Keratinocyte (primary cell): ENCODE data around the gene MYH9. TPM values are rescaled to one million over a fixed set of nuclear protein-coding genes. Genes with fewer than 3 reads are reported as not detected.
A peak's percentile ranks its signal among the peaks of the same experiment; 100 is the strongest.

ENCODE experiments used
- DNase-seq: peaks from one replicate; pipeline ENCODE4 v3.0.0-alpha.2; 2011; ENCODE audit warnings: low read depth, missing footprints, low spot score
- FAIRE-seq: peaks from 2 replicates; lab custom pipeline; 2011; peaks lifted over from hg19 to GRCh38; lab: Jason Lieb, UNC
- H2AFZ ChIP-seq: 2 replicates; pipeline ENCODE4 v1.6.0; 2012; ENCODE audit warnings: low read length, control low read depth, inconsistent platforms; ENCODE audit not compliant: control insufficient read depth
- H3K27ac ChIP-seq: 2 replicates; pipeline ENCODE4 v1.5.1; 2011; ENCODE audit warnings: low read length; ENCODE audit not compliant: control insufficient read depth, insufficient read depth
- H3K27me3 ChIP-seq: 3 replicates; pipeline ENCODE4 v1.6.0; 2011; ENCODE audit warnings: low read length; ENCODE audit not compliant: control insufficient read depth, insufficient read depth; ENCODE audit errors: extremely low read depth
- H3K36me3 ChIP-seq, 2 experiments: 2 replicates in 1 of 2; 3 replicates in 1 of 2; pipeline ENCODE4 v1.5.1; 2011; ENCODE audit warnings: low read length in 2 of 2, mild to moderate bottlenecking in 1 of 2; ENCODE audit not compliant: control insufficient read depth in 2 of 2, insufficient read depth in 2 of 2; ENCODE audit errors: extremely low read depth in 1 of 2
- H3K4me1 ChIP-seq: 3 replicates; pipeline ENCODE4 v1.5.1; 2011; ENCODE audit warnings: low read length; ENCODE audit not compliant: control insufficient read depth, insufficient read depth; ENCODE audit errors: extremely low read depth
- H3K4me2 ChIP-seq: 3 replicates; pipeline ENCODE4 v1.6.0; 2011; ENCODE audit warnings: low read depth, low read length; ENCODE audit not compliant: control insufficient read depth, insufficient read depth; ENCODE audit errors: extremely low read depth
- H3K4me3 ChIP-seq, 3 experiments: fragments of 200-600 bp in 1 of 3; sonication (generic) in 1 of 3; 2 replicates in 2 of 3; 3 replicates in 1 of 3; pipeline ENCODE4 v1.5.1; 2011 to 2016; ENCODE audit warnings: low read length in 3 of 3, mild to moderate bottlenecking in 3 of 3, control low read depth in 2 of 3, inconsistent platforms in 1 of 3, low read depth in 1 of 3, mixed read lengths in 1 of 3, mixed run types in 1 of 3, moderate library complexity in 1 of 3; ENCODE audit not compliant: control insufficient read depth in 2 of 3, insufficient read depth in 2 of 3; ENCODE audit errors: extremely low read depth in 1 of 3
- H3K79me2 ChIP-seq: 2 replicates; pipeline ENCODE4 v1.6.0; 2012; ENCODE audit warnings: low read length; ENCODE audit not compliant: control insufficient read depth, insufficient read depth
- H3K9ac ChIP-seq: 3 replicates; pipeline ENCODE4 v1.6.0; 2011; ENCODE audit warnings: low read length; ENCODE audit not compliant: control insufficient read depth, insufficient read depth; ENCODE audit errors: extremely low read depth
- H3K9me1 ChIP-seq: 3 replicates; pipeline ENCODE4 v1.6.0; 2011; ENCODE audit warnings: low read length; ENCODE audit not compliant: control insufficient read depth, insufficient read depth; ENCODE audit errors: extremely low read depth
- H3K9me3 ChIP-seq: 2 replicates; pipeline ENCODE4 v1.5.1; 2012; ENCODE audit warnings: low read depth, low read length; ENCODE audit not compliant: control insufficient read depth
- H4K20me1 ChIP-seq: 3 replicates; pipeline ENCODE4 v1.6.0; 2011; ENCODE audit warnings: low read length; ENCODE audit not compliant: control insufficient read depth, insufficient read depth; ENCODE audit errors: extremely low read depth
- CTCF ChIP-seq, 3 experiments: IDR thresholded peaks in 1 of 3; conservative IDR thresholded peaks in 1 of 3; optimal IDR thresholded peaks in 1 of 3; 2 replicates in 2 of 3; 3 replicates in 1 of 3; pipeline versions ENCODE3 to v1.5.1; 2011; ENCODE audit warnings: low read length in 3 of 3, mild to moderate bottlenecking in 3 of 3, moderate library complexity in 2 of 3, control low read depth in 1 of 3, inconsistent platforms in 1 of 3; ENCODE audit not compliant: insufficient read depth in 2 of 3; ENCODE audit errors: extremely low read depth in 1 of 3
- EZH2 ChIP-seq: IDR thresholded peaks from one replicate; pipeline ENCODE4 v1.6.1; 2012; ENCODE audit warnings: inconsistent platforms, mild to moderate bottlenecking, low read length, moderate library complexity
- dilution Hi-C: fragments of 300-500 bp; cut with MboI; formaldehyde crosslinking; loops from one replicate; pipeline ENCODE4 v1.7.0; 2020; ENCODE audit warnings: low sequenced_read_pairs; ENCODE audit not compliant: extremely low pct_ligation_motif_present
- polyA plus RNA-seq, 5 experiments: library from polyadenylated mRNA; depleted of rRNA in 3 of 5; stranded (reverse) in 3 of 5; stranded (forward) in 1 of 5; unstranded in 1 of 5; fragments of >200 nt; gene quantifications; 1 replicate in 1 of 5; 2 replicates in 3 of 5; 3 replicates in 1 of 5; pipeline versions ENCODE4 v1.2.1 to v1.2.3, GENCODE V29; 2011 to 2012; ENCODE audit warnings: missing spikeins in 2 of 5, low read depth in 1 of 5, low replicate concordance in 1 of 5

The MYH9 gene
- polyA plus RNA-seq, 1 donor (not counting 4 experiments of a cell fraction or from before 2014, with no cell fraction given), result 351 TPM

- H2AFZ ChIP-seq, result no peak overlapping the region
- no peaks in the 10 kb centered on the region for H3K9me3 ChIP-seq
- dilution Hi-C loops, result no loop called here
- TF ChIP-seq CTCF (optimal IDR thresholded peaks at IDR 0.05 in 1 of 3, IDR thresholded peaks at IDR 0.05 in 1 of 3, conservative IDR thresholded peaks at IDR 0.05 in 1 of 3; ENCODE audit: extremely low read depth in 1 of 3, insufficient read depth in 2 of 3, low read length in 3 of 3), result no peak
- TF ChIP-seq EZH2, result no peak
- H3K36me3 ChIP-seq, result no peaks in the 10 kb centered on the region
- H3K9me1 ChIP-seq, result no peaks in the 10 kb centered on the region
- H3K27ac ChIP-seq, result peak overlapping the region; percentile 82
- H4K20me1 ChIP-seq, result no peaks in the 10 kb centered on the region
- no peaks in the 10 kb centered on the region for H3K27me3 ChIP-seq
- no peak overlapping the region for H3K4me3 ChIP-seq
- DNase-seq (no peak), FAIRE-seq (peak; percentile 66)
- H3K79me2 ChIP-seq, result peaks cover 2% of the 10 kb centered on the region
- peak overlapping the region; percentile 35 for H3K4me2 ChIP-seq
- H3K9ac ChIP-seq, result peak overlapping the region; percentile 25
- H3K4me1 ChIP-seq, result peaks cover 54% of the 10 kb centered on the region
Observed at GRCh38 chr22:36398601-36399471, 11.1 kb upstream of the MYH9 start.

GRCh38 chr22:36397131-36398093, 9.6 kb upstream of the MYH9 start:
- no peak for TF ChIP-seq EZH2
- H4K20me1 ChIP-seq, result no peaks in the 10 kb centered on the region
- peak overlapping the region; percentile 70 for H3K9ac ChIP-seq
- H3K9me1 ChIP-seq, result no peaks in the 10 kb centered on the region
- H3K4me1 ChIP-seq, result peaks cover 54% of the 10 kb centered on the region
- dilution Hi-C loops, result no loop called here
- peak overlapping the region; percentile 84 for H3K4me2 ChIP-seq
- no peaks in the 10 kb centered on the region for H3K36me3 ChIP-seq
- H3K9me3 ChIP-seq, result no peaks in the 10 kb centered on the region
- H3K27ac ChIP-seq, result peak overlapping the region; percentile 82
- H3K79me2 ChIP-seq, result peaks cover 2% of the 10 kb centered on the region
- H3K4me3 ChIP-seq, result peak overlapping the region in 1 of 3 experiments; percentile 37
- DNase-seq (no peak), FAIRE-seq (peak; percentile 44)
- no peaks in the 10 kb centered on the region for H3K27me3 ChIP-seq
- H2AFZ ChIP-seq, result peak overlapping the region; percentile 26
